Kidney (tissue), 14 donors: ENCODE measurements around the gene KRTAP10-5. TPM values are rescaled to one million over a fixed set of nuclear protein-coding genes. Genes with fewer than 3 reads are reported as not detected.

ENCODE experiments used
- DNase-seq, 5 donors: peaks; one replicate each; pipeline ENCODE4 v3.0.0-alpha.2; 2013 to 2020
- FAIRE-seq: peaks from 2 replicates; lab custom pipeline; 2012; peaks lifted over from hg19 to GRCh38; lab: Jason Lieb, UNC
- H3K27ac ChIP-seq, 2 donors: one replicate each; pipeline ENCODE4 v1.7.0; 2013; ENCODE audit warnings: low read depth in 2 of 2, low read length in 2 of 2, inconsistent platforms in 1 of 2
- H3K27me3 ChIP-seq: one replicate; pipeline ENCODE4 v1.7.1; 2013; ENCODE audit warnings: low read length, inconsistent platforms; ENCODE audit not compliant: control insufficient read depth, insufficient read depth
- H3K36me3 ChIP-seq, 3 donors: one replicate each; pipeline versions ENCODE4 v1.7.0 to v1.7.1; 2013; ENCODE audit warnings: low read length in 3 of 3, control low read depth in 1 of 3, inconsistent platforms in 1 of 3; ENCODE audit not compliant: insufficient read depth in 3 of 3, control insufficient read depth in 2 of 3
- H3K4me1 ChIP-seq, 3 donors: one replicate each; pipeline versions ENCODE4 v1.7.0 to v1.7.1; 2013; ENCODE audit warnings: low read length in 3 of 3, inconsistent platforms in 1 of 3, low read depth in 1 of 3; ENCODE audit not compliant: control insufficient read depth in 2 of 3, insufficient read depth in 2 of 3
- H3K4me3 ChIP-seq, 3 donors: one replicate each; pipeline versions ENCODE4 v1.7.0 to v1.8.1; 2013; ENCODE audit warnings: low read length in 3 of 3, control low read depth in 1 of 3, inconsistent platforms in 1 of 3
- H3K9ac ChIP-seq, 3 donors: one replicate each; pipeline versions ENCODE4 v1.7.0 to v1.7.1; 2013; ENCODE audit warnings: low read length in 3 of 3, control low read depth in 1 of 3, inconsistent platforms in 1 of 3
- H3K9me3 ChIP-seq, 3 donors: one replicate each; pipeline versions ENCODE4 v1.7.0 to v1.7.1; 2013; ENCODE audit warnings: low read length in 3 of 3, control low read depth in 1 of 3, inconsistent platforms in 1 of 3; ENCODE audit not compliant: control insufficient read depth in 2 of 3, insufficient read depth in 1 of 3
- CTCF ChIP-seq: IDR thresholded peaks from 3 replicates; pipeline ENCODE4 v1.5.1; 2012; ENCODE audit warnings: mild to moderate bottlenecking, moderate library complexity, borderline replicate concordance; ENCODE audit not compliant: insufficient read depth; ENCODE audit errors: extremely low read depth
- intact Hi-C: fragments of 100-400 bp; cut with DNase I; formaldehyde crosslinking; loops from one replicate; pipeline ENCODE4 v1.11.1; 2022
- polyA plus RNA-seq: library from polyadenylated mRNA; stranded (reverse); fragments of 350-450 nt; fragmentation: Illumina TruSeq; extraction: RNeasy Lipid Tissue Mini Kit (QIAGEN cat#74804); gene quantifications from one replicate; pipeline ENCODE4 v1.2.3, GENCODE V29; 2014; ENCODE audit warnings: low read depth, low replicate concordance; ENCODE audit not compliant: insufficient read depth
- total RNA-seq: library from RNA; stranded (reverse); fragmentation: NEBNext Ultra II Directional; extraction: Animal tissue kit (Norgen Biotek cat#: 25700); gene quantifications from one replicate; pipeline ENCODE4 v1.2.1, GENCODE V29; 2021
- donor health status: control.
- donor health status: control.
- donor health status: control.
- donor health status: control.
- donor health status: control.
- donor health status: DM: yes; HTN: yes; CAD: no.
- donor health status: Normal renal cell carcinoma (clear cell type).

Gene KRTAP10-5
- total and polyA plus RNA-seq, 2 donors from 2014 or later, result not detected

- Histone ChIP-seq H3K27me3 (no peaks in the 10 kb centered on the region), H3K4me1 (no peaks in the 10 kb centered on the region), H3K36me3 (no peaks in the 10 kb centered on the region), H3K27ac (no peak overlapping the region), H3K4me3 (no peak overlapping the region), H3K9me3 (no peaks in the 10 kb centered on the region), H3K9ac (no peak overlapping the region)
- no peak for TF ChIP-seq CTCF
- no peak for FAIRE-seq
- no peak for DNase-seq
- intact Hi-C loops, result no loop called here
These were observed 17.7 kb upstream of the KRTAP10-5 start for GRCh38 chr21:44598061-44598460.

DNA sequence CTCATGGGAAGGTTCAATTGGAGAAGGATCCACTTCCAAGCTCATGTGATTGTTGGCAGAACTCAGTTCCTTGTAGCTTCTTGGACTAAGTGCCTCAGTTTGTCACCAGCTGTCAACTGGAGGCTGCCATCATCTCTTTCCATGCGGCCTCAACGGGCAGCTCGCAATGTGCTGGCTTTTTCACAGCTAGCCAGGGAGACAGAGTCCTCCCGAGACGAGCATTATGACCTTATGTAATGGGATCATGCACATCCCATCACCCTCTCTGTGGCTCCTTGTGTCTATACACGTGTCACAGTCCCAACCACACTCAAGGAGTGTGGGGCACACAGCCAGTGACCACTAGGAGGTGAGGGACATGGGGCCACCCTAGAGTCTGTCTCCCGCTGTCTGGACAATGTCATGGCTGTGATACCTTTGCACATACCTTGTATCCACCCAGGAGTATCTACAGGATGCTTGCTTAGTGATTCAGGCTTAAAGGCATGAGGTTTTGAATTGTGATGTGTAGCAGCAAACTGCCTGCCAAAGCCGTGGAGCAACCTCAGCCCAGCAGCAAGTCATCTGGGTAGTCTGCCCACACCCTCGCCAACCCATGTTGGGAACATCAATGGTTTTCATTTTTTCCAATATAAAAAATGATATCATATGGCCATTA, 15.8 kb upstream of the KRTAP10-5 start:
- Histone ChIP-seq H3K27me3 (no peaks in the 10 kb centered on the region), H3K36me3 (no peaks in the 10 kb centered on the region), H3K9ac (no peak overlapping the region), H3K4me3 (no peak overlapping the region), H3K4me1 (no peaks in the 10 kb centered on the region), H3K9me3 (no peaks in the 10 kb centered on the region), H3K27ac (no peak overlapping the region)
- intact Hi-C loops, result no loop called here
- DNase-seq (no peak), FAIRE-seq (no peak)
- no peak for TF ChIP-seq CTCF

DNA sequence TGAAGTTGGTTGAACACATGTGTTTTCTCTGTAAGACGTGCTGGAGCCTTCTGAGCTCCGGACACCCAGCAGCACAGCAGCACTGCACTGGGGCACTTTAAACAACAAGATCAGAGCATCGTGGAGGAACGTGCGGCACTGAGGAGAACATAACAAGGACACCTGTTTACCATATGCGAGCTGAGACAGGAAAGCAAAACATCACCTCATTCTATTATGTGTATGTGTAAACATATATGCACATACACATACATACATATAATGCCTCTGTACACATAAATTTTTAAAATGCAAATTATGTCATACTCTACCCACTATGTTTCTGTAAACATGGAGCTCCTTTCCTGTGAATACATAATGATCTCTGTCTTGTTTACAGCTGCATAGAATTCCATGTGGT, 15.1 kb upstream of the KRTAP10-5 start:
- Histone ChIP-seq H3K36me3 (no peaks in the 10 kb centered on the region), H3K4me3 (no peak overlapping the region), H3K27ac (no peak overlapping the region), H3K9ac (no peak overlapping the region), H3K27me3 (no peaks in the 10 kb centered on the region), H3K4me1 (no peaks in the 10 kb centered on the region), H3K9me3 (no peaks in the 10 kb centered on the region)
- DNase-seq (no peak), FAIRE-seq (no peak)
- intact Hi-C loops, result no loop called here
- TF ChIP-seq CTCF, result no peak
